ENCODE data around the gene SOX11.

- no peak for TF ChIP-seq L3MBTL2 (conservative IDR thresholded peaks at IDR 0.05)
- no peak for TF ChIP-seq SP1 (IDR thresholded peaks at IDR 0.05)
- no peak for TF ChIP-seq LEF1 (IDR thresholded peaks at IDR 0.05; ENCODE audit: borderline replicate concordance)
- TF ChIP-seq FOXM1 (IDR thresholded peaks at IDR 0.05; ENCODE audit: borderline replicate concordance), result no peak
- no peak for TF ChIP-seq SUZ12 (IDR thresholded peaks at IDR 0.05)
- TF ChIP-seq FOXA1 (IDR thresholded peaks at IDR 0.05), result no peak
These were observed 47.9 kb downstream of the SOX11 start for GRCh38 chr2:5740053-5740452.
